Measurements from ENCODE around the gene CNTNAP2.

GRCh38 chr7:146772601-146773000 is 656.0 kb downstream of the CNTNAP2 start:
- TF ChIP-seq EZH2 (IDR thresholded peaks at IDR 0.05; ENCODE audit: borderline replicate concordance, low read depth, low read length) (no peak), CTCF (IDR thresholded peaks at IDR 0.05 in 2 of 3, conservative IDR thresholded peaks at IDR 0.05 in 1 of 3; ENCODE audit: insufficient read depth in 2 of 3, low read depth in 1 of 3, low read length in 3 of 3) (no peak), FOXK1 (CRISPR knock-in tag; IDR thresholded peaks at IDR 0.05; ENCODE audit: borderline replicate concordance) (no peak), POLR2A (conservative IDR thresholded peaks at IDR 0.05) (no peak), ZBTB49 (CRISPR knock-in tag; IDR thresholded peaks at IDR 0.05; ENCODE audit: borderline replicate concordance) (no peak), ZNF274 (IDR thresholded peaks at IDR 0.05; ENCODE audit: borderline replicate concordance, low read depth, low read length) (no peak), ZNF766 (CRISPR knock-in tag; conservative IDR thresholded peaks at IDR 0.05) (no peak), TAF7 (tag; IDR thresholded peaks at IDR 0.05) (no peak), GABPB1 (CRISPR knock-in tag; IDR thresholded peaks at IDR 0.05) (no peak), ELF1 (tag; IDR thresholded peaks at IDR 0.05) (no peak), REST (IDR thresholded peaks at IDR 0.05; ENCODE audit: borderline replicate concordance) (no peak), REST (CRISPR knock-in tag; IDR thresholded peaks at IDR 0.05; ENCODE audit: low read depth) (no peak), JUND (IDR thresholded peaks at IDR 0.05; ENCODE audit: borderline replicate concordance, low read depth, low read length) (no peak), JUND (tag; IDR thresholded peaks at IDR 0.05; ENCODE audit: borderline replicate concordance, low read depth, low read length) (no peak), TCF3 (CRISPR knock-in tag; IDR thresholded peaks at IDR 0.05) (no peak), HOXB6 (CRISPR knock-in tag; IDR thresholded peaks at IDR 0.05; ENCODE audit: borderline replicate concordance) (no peak)
